CD4-positive, alpha-beta T cell (primary cell): Measurements from ENCODE around the gene TXNDC2. TPM values are rescaled to one million over a fixed set of nuclear protein-coding genes. Genes with fewer than 3 reads are reported as not detected.

Experiments used
- ATAC-seq: fragments of 200-7000 bp; cut with Tn5 transposase; one replicate; pipeline ENCODE4 v1.10.0; 2022; ENCODE audit warnings: mild to moderate bottlenecking; ENCODE audit not compliant: poor library complexity
- CTCF ChIA-PET: fragments of 350-600 bp; sonication (Branson Sonifier 250); formaldehyde crosslinking; loops from one replicate; lab custom pipeline; 2021; ENCODE audit warnings: antibody characterized with exemption, inconsistent platforms; lab: Charles Lee
- POLR2A ChIA-PET: fragments of 350-600 bp; sonication (Branson Sonifier 250); formaldehyde crosslinking; loops from one replicate; lab custom pipeline; 2021; ENCODE audit warnings: antibody characterized with exemption, inconsistent platforms; lab: Charles Lee
- DNase-seq, 14 experiments: peaks; one replicate each; pipeline ENCODE4 v3.0.0-alpha.2; 2013 to 2020; ENCODE audit warnings: mixed read lengths in 2 of 14
- H3K27ac ChIP-seq, 2 donors: one replicate each; pipeline versions ENCODE4 v1.5.1 to v1.7.0; 2013; ENCODE audit warnings: low read length in 2 of 2, low read depth in 1 of 2, mild to moderate bottlenecking in 1 of 2
- H3K27me3 ChIP-seq, 2 experiments: 1 replicate in 1 of 2; 2 replicates in 1 of 2; pipeline versions ENCODE4 v1.6.1 to v1.7.0; 2013; ENCODE audit warnings: low read length in 2 of 2, control low read depth in 1 of 2, mild to moderate bottlenecking in 1 of 2, moderate library complexity in 1 of 2; ENCODE audit not compliant: insufficient read depth in 2 of 2, control insufficient read depth in 1 of 2
- H3K36me3 ChIP-seq: one replicate; pipeline ENCODE4 v1.6.1; 2013; ENCODE audit warnings: low read length, control low read depth; ENCODE audit not compliant: insufficient read depth
- H3K4me1 ChIP-seq: one replicate; pipeline ENCODE4 v1.6.1; 2013; ENCODE audit warnings: low read length, control low read depth; ENCODE audit not compliant: insufficient read depth
- H3K4me3 ChIP-seq: one replicate; pipeline ENCODE4 v1.5.1; 2013; ENCODE audit warnings: mild to moderate bottlenecking, low read length, moderate library complexity
- H3K9me3 ChIP-seq, 2 experiments: 1 replicate in 1 of 2; 2 replicates in 1 of 2; pipeline versions ENCODE4 v1.6.1 to v1.7.0; 2013; ENCODE audit warnings: low read length in 2 of 2, mild to moderate bottlenecking in 2 of 2, control low read depth in 1 of 2, moderate library complexity in 1 of 2; ENCODE audit not compliant: control insufficient read depth in 1 of 2, insufficient read depth in 1 of 2
- H3K27ac Mint-ChIP-seq: one replicate; pipeline ENCODE4 v1.8.0; 2020; ENCODE audit warnings: mixed read lengths
- H3K27me3 Mint-ChIP-seq: one replicate; pipeline ENCODE4 v1.8.0; 2021; ENCODE audit warnings: mixed read lengths
- H3K36me3 Mint-ChIP-seq: one replicate; pipeline ENCODE4 v1.8.0; 2021; ENCODE audit warnings: low read depth, mixed read lengths
- H3K4me1 Mint-ChIP-seq: one replicate; pipeline ENCODE4 v1.8.0; 2021; ENCODE audit warnings: low read depth, mixed read lengths
- H3K4me3 Mint-ChIP-seq: one replicate; pipeline ENCODE4 v1.8.0; 2020; ENCODE audit warnings: mild to moderate bottlenecking, mixed read lengths
- H3K9me3 Mint-ChIP-seq: one replicate; pipeline ENCODE4 v1.8.0; 2020; ENCODE audit warnings: mixed read lengths
- intact Hi-C, 2 experiments: fragments of 100-400 bp; cut with DNase I in 1 of 2; cut with micrococcal nuclease in 1 of 2; formaldehyde crosslinking; loops; one replicate each; pipeline versions ENCODE4 v1.15.1 to v1.9.0; 2023 to 2025; cut with DNase I, micrococcal nuclease
- total RNA-seq, 174 experiments: library from RNA in 2 of 174; stranded (reverse) in 2 of 174; gene quantifications; one replicate each; pipeline ENCODE4 v1.2.3 and lab custom pipeline; 2021 to 2026
- TF ChIP-seq, protein P1 (sequence below): fragments of 200-600 bp; IDR thresholded peaks from one replicate; pipeline ENCODE4 v1.8.0; 2022; ENCODE audit warnings: antibody characterized with exemption, mild to moderate bottlenecking

Gene TXNDC2
- total RNA-seq, 2 experiments from 2014 or later, result not detected

DNA sequence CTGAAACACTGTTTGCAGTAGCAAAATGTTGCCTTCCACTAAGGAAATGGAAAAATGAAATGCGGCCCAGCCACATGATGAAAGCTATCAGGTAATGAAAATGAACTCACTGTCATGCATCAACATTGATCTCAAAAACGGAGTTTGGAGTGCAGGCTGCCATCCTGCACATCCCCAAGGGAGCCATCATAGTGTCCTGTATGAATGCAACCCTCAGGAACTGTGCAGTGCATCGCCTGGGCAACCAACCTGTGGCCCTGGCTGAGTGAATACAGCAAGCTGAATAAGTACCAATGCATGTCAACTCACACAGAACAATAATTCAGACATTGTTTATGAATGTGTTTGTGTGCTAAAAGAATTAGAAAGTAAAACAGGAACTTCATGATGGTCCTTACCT lies 23.1 kb upstream of the TXNDC2 start:
- ChIA-PET POLR2A (interaction anchor here (0.7 kb wide), 1 partner anchor 13 kb away, joined by 5 read pairs; no protein-coding TSS in a partner anchor), CTCF (no interaction called here)
- Mint-ChIP-seq H3K36me3 (no peaks in the 10 kb centered on the region), H3K4me1 (no peaks in the 10 kb centered on the region), H3K27ac (no peak overlapping the region), H3K4me3 (no peak overlapping the region), H3K27me3 (peaks cover 8% of the 10 kb centered on the region), H3K9me3 (peaks cover 9% of the 10 kb centered on the region)
- TF ChIP-seq, protein P1, sequence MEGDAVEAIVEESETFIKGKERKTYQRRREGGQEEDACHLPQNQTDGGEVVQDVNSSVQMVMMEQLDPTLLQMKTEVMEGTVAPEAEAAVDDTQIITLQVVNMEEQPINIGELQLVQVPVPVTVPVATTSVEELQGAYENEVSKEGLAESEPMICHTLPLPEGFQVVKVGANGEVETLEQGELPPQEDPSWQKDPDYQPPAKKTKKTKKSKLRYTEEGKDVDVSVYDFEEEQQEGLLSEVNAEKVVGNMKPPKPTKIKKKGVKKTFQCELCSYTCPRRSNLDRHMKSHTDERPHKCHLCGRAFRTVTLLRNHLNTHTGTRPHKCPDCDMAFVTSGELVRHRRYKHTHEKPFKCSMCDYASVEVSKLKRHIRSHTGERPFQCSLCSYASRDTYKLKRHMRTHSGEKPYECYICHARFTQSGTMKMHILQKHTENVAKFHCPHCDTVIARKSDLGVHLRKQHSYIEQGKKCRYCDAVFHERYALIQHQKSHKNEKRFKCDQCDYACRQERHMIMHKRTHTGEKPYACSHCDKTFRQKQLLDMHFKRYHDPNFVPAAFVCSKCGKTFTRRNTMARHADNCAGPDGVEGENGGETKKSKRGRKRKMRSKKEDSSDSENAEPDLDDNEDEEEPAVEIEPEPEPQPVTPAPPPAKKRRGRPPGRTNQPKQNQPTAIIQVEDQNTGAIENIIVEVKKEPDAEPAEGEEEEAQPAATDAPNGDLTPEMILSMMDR, result no peak
- DNase-seq (no peak), ATAC-seq (no peak)
- H3K4me3 ChIP-seq, result no peak overlapping the region
- H3K9me3 ChIP-seq, result peaks cover 15 to 20% of the 10 kb centered on the region in 2 experiments
- intact Hi-C loops, result no loop called here
- no peaks in the 10 kb centered on the region for H3K36me3 ChIP-seq
- no peak overlapping the region for H3K27ac ChIP-seq
- no peaks in the 10 kb centered on the region for H3K4me1 ChIP-seq
- no peaks in the 10 kb centered on the region for H3K27me3 ChIP-seq

DNA sequence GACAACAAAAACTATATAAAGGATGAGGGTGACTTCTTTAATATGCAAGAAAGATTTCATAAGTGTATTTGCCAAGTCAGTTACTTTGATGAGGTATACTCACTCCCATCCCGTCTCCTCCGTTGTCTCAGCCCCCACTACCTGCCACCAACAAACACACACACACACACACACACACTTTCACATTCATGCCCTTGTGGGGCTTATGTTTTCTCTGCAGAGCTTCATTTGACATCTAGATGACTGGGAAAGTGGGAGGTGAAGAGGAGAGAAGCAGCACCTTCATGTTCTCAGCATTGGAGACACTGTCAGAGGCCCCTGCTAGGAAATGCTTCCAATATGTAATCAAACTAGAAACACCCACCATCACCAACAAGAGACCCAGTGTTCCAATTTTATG lies 22.5 kb upstream of the TXNDC2 start:
- Mint-ChIP-seq H3K27me3 (peaks cover 8% of the 10 kb centered on the region), H3K27ac (no peak overlapping the region), H3K9me3 (peaks cover 9% of the 10 kb centered on the region), H3K4me1 (no peaks in the 10 kb centered on the region), H3K4me3 (no peak overlapping the region), H3K36me3 (no peaks in the 10 kb centered on the region)
- Histone ChIP-seq H3K4me1 (no peaks in the 10 kb centered on the region), H3K36me3 (no peaks in the 10 kb centered on the region), H3K4me3 (no peak overlapping the region), H3K27me3 (no peaks in the 10 kb centered on the region), H3K9me3 (peaks cover 15 to 20% of the 10 kb centered on the region in 2 experiments), H3K27ac (no peak overlapping the region)
- ChIA-PET POLR2A (no interaction called here), CTCF (no interaction called here)
- intact Hi-C loops, result no loop called here
- DNase-seq (no peak), ATAC-seq (no peak)
- TF ChIP-seq, protein P1, result no peak

DNA sequence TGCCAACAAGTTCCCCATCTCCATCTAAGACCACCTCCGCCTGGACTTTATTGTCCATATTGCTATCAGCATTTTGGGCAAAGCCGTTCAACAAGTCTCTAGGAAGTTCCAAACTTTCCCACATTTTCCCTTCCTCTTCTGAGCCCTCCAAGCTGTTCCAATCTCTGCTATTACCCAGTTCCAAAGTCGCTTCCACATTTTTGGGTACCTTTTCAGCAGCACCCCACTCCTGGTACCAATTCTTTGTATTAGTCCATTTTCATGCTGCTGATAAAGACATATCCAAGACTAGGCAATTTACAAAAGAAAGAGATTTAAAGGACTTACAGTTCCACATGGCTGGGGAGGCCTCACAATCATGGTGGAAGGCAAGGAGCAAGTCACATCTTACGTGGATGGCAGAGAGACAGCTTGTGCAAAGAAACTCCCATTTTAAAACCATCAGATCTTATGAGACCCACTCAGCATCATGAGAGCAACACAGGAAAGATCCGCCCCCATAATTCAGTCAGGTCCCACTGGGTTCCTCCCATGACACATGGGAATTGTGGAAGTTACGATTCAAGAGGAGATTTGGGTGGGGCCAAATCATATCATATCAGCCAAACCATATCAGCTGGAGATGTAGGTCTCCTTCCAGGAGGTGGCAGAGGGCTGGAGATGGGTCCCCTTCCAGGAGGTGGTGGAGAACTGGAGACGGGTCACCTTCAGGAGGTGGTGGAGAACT lies 19.8 kb upstream of the TXNDC2 start:
- CTCF ChIA-PET, result no interaction called here
- H3K4me1 Mint-ChIP-seq, result no peaks in the 10 kb centered on the region
- H3K36me3 Mint-ChIP-seq, result no peaks in the 10 kb centered on the region
- intact Hi-C loops, result no loop called here
- H3K4me1 ChIP-seq, result no peaks in the 10 kb centered on the region
- no peak for ATAC-seq
- H3K9me3 ChIP-seq, result peaks cover 15 to 20% of the 10 kb centered on the region in 2 experiments
- H3K4me3 Mint-ChIP-seq, result no peak overlapping the region
- H3K27ac ChIP-seq, result no peak overlapping the region
- H3K27me3 Mint-ChIP-seq, result peaks cover 20% of the 10 kb centered on the region
- no peak overlapping the region for H3K27ac Mint-ChIP-seq
- no peak overlapping the region for H3K4me3 ChIP-seq
- H3K27me3 ChIP-seq, result no peaks in the 10 kb centered on the region
- TF ChIP-seq, protein P1, result no peak
- POLR2A ChIA-PET, result no interaction called here
- H3K36me3 ChIP-seq, result no peaks in the 10 kb centered on the region
- DNase-seq, result no peak
- peaks cover 9% of the 10 kb centered on the region for H3K9me3 Mint-ChIP-seq
